Inferior parietal cortex (tissue), 1 donor: ENCODE results near the gene TKT.
"Not testable (repeated sequence)": the region's sequence is repeated elsewhere in the genome, so short reads cannot be mapped to it uniquely, and the experiment has no call there.

Source experiments
- DNase-seq: peaks from one replicate; pipeline ENCODE4 v3.0.0-alpha.2; 2016; ENCODE audit errors: extremely low spot score

Gene TKT

DNA sequence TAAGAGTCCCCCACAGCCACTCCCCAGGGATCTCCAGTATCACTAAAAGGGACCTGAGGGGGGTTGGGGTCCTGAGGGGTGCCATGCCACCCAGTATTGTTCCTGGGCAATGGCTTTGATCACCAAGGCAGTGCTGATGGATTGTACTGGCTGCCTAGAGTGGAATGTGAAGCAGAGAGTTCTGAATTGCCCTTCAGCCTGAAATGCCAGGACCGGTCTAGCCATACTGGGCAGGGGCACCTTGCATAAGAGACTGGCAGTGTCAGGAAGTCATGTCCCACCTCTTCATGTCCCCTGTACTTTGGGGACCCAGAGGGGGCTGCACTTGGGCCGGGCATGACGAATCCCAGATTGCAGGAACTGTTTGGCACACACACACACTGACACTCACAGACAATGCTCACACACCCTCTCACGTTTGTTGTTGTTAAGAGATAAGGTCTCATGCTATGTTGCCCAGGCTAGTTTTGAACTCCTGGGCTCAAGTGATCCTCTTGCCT, 4.5 kb upstream of the TKT start:
- no peak for DNase-seq

DNA sequence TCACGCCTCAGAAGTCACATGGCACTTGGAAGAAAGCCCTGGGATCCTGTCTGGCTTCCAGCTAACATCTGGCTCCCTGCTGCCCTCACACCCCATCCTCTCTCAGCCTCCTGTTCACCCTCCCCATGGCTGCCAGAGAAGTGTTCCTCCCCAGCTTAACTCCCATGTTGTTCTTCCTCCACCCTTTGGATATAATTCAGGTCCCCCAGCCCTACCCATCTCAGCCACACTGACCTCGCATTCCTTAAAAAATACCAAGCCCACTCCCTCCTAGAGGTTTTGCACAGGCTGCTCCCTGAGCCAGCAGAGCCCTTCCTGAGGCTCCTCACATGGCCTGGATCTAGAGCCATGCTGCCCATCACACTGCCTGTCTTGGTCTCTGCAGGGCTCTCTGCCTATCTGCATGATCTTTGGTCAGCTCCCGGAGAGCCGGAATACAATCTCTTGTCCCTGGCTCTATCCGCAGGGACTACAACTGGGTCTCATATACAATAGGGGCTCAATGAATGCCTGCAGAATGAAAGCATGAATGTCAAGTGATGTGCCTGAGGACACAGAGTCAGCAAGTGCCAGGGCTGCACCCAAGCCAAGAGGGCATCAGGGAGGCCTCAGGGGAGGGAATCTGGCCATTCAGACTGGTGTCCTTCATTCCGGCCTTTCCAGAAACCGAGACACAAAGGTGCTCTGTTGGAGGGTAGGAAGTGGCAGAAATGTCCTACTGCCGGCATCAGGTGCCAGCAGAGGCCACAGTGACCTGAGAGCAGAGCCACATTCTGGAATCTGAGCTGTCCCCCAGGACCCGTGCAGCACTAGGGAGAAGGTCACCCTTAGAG, 3.8 kb upstream of the TKT start:
- DNase-seq, result no peak

DNA sequence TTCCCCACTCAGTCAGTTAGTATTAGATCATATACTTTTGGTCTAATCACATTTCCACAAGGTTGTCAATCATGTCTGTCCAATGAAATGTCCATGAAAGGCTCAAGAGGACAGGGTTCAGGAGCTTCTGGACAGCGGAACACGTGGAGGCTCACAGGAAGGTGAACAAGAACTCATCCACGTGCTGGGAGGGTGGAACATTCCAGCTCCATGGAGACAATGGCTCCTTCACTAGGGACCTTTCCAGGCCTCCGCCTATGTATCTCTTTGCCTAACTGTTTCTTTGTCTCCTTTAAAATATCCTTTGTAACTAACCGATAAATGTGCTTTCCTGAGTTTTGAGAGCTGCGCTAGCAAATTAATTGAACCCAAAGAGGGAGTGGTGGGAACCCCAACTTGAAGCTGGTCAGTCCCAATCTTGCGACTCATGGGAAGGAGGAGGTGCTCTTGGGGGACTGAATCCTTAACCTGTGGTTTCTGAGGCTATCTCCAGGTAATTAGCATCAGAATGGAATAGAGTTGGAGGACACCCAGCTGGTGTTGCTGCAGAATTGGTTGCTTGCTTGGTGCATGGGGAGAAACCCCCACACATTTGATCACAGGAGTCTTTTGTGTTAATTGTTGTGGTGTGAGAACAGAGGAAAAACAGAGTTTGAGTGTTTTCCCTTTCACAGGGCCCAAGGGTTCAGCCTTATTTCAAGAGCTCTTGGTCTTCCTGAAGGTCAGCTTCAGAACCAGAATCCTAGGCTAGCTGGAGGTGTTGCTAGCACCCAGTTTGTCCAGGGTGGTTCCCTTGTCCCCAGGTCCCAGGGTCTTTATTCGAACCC, 3.0 kb upstream of the TKT start:
- peak; percentile 42 for DNase-seq

DNA sequence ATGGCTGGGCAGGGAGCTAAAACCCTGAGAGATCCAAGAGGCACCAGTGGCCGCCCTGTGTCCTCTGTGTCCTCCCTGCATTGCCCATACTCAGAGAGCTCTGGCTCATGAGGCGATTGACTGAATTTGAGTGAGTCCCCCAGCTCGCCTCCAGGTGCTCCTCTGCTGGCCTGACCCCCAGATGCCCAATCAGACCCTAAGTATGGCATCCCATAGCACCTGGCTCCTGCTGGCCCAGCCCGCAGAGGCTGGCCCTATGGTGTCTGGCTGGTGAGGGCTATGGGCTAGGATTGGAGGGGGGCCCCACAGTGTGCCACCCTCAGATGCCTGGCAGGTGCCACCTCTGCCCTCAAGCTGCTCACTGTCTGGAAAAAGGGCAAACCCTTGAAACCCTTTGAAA, 1.6 kb upstream of the TKT start:
- DNase-seq, result no peak

DNA sequence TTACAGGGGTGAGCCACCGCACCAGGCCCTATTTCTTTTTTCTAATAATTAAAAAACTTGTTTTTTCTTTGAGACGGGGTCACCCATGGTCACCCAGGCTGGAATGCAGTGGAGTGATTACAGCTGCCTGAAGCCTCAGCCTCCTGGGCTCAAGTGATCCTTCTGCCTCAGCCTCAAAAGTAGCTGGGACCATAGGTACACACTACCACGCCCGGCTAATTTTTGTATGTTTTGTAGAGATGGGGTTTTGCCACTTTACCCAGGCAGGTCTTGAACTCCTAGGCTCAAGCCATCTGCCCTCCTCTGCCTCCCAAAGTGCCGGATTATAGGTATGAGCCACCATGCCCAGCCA, 858 bp upstream of the TKT start:
- DNase-seq, result no peak

DNA sequence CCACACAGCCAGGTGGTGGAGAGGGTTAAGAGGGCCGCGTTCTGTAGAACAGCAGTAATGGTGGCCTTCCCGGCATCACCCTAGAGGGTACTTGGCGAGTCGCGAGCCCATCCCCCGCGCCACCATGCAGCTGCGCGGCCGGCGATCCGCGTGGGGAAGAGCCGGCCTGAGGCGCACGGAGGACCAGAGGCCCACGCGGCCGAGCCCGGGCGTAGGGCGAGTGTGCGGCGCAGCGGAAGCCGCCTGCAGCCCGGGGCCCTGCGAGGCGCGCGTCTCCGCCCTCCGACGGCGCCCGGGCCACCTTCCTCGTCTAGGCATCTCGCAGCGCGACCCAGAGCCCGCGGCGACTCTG, 423 bp downstream of the TKT start:
- DNase-seq, result peak; percentile 34

DNA sequence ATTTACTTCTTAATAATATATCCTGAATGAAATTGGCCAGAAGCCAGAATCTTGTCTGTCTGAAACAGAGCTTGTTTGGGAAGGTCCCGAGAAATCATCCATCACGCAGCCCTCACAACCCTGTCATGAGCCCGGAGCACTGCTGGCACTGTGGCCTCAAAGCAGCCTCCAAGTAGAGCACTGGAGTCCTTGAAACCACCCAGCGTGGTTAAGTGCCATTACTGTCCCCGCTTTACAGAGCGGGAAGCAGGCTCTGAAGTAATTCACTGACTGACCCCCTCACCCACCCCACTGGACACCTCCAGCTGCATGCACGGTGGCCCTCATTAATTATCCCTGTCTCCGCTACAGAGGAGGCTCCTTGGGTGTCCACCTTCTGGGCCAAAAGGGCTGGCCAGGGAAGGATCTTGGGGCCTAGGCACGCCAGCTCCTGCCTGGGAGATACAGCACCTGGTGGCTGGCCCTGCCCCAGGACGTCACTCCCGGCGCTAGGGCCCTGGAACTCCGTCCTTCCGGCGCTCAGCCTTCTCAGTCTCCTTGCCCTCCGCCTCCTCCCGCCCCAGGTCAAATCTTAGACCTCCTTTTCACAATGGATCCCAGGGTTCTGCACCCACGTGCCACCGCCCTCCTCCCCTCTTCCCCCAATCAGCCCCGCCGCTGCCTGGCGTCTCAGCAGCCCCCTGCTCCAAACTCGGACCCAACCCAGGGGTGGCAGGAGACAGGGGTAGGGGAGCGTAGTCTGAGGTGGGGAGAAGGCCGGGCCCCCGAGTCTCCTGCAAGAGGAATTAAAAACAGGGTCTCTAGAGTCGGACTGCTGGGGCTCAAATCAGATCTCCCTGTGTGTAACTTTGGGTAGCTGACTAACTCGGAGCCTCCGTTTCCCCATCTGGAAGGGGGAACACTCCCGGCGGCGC, 1.1 kb downstream of the TKT start:
- peak; percentile 30 for DNase-seq

DNA sequence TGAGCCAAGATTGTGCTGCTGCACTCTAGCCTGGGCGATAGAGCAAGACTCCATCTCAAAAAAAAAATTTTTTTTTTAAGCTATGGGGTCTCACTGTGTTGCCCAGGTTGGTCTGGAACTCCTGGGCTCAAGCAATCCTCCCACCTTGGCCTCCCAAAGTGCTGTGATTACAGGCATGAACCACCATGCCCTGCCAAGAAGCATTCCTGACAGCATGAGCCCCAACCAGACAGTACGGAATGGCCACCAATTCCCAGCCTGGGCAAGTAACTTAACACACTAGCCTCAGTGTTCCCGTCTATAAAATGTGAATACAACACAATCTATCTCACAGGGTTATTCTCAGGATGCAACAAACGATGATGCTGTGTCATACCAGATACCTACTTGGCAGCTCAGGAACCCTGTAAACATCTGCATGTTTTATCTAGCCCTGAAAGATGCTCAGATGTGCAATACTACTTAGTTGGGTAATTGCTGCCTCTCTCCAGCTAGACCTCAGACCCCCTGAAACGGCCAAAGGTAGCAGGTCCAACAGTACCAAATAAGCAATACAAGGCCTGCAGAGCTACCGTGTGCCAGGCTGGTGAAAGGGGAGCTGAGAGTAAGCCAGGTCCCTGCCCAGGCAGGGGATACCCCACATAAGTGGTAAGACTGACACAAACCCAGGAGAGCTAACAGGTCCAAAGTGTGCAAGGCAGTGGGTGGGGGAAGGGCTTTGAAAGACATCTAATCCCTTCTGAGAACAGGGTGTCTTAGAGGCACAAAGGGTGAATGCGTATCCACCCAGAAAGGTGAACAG, 1.9 kb downstream of the TKT start:
- DNase-seq, result no peak

DNA sequence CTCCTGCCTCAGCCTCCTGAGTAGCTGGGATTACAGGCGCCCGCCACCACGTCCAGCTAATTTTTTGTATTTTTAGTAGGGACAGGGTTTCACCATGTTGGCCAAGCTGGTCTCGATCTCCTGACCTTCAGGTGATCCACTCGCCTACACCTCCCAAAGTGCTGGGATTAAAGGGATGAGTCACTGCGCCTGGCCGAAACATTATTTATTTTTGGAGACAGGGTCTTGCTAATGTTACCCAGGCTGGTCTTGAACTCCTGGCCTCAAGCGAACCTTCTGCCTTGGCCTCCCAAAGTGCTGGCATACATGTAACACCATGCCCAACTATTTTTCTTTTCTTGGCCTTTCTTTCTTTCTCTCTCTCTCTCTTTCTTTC, 2.9 kb downstream of the TKT start:
- DNase-seq, result not testable (repeated sequence)

DNA sequence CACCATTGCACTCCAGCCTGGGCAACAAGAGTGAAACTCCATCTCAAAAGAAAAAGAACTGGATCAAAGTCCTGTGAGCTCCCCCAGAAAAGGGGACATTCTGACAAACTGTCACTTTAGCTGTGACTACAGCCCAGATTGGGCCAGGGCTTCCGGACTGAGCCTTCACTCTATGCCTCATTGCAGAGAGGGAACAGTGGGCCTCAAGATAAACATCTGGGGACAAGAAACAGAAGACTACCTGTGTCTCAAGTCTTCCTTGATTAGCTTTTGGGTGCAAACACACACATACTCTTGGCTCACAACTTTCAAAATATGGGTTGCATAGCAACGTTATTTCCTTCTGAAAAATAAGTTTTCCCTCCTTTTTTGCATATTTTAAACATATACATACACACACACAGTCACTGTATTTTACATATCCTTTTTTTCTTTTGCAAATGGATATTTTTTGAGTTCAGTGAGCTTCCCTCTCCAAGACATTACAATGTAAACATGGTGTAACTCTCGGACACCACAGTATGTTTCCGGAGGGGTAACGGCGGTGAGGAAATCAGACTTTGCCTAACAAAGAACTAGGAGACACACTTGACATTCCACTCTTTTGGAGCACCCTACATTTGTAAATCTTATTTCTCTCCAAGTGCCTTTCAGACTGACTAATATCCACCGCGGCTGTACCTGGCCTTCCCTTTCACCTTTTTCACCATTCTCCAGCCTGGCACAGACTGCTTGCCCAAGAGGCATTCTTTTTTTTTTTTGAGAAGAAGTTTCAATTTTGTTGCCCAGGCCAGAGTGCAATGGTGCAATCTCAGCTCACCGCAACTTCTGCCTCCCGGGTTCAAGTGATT, 3.5 kb downstream of the TKT start:
- DNase-seq, result no peak

DNA sequence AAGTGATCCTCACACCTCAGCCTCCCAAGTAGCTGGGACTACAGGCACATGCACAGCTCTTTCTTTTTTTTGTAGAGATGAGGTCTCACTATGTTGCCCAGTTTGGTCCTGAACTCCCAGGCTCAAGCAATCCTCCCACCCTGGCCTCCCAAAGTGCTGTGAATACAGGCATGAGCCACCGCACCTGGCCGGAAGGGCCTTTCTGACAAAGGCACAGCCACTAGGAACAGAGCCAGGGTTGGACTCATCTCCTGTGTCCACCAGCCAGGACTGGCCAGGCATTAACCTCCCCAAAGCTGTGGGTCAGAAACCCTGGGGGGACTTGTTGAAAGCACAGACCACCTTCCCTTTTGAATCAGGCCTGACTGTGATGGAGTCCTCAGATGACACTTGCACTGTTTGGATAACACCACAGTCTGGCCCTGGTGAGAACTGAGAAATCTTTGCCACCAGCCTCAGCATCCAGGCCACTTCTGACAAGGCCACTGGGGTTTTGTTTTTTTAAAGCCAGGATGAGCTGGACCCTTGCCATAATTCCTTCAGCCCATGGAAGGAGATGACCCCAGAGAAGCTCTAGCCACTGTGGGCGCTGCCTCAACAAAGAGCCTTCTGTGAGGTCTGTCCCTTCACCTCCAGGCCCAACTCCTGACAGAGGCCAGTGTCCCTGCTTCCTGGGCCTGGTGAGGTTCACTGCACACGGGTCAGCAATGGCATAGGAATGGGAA, 4.8 kb downstream of the TKT start:
- DNase-seq, result no peak

DNA sequence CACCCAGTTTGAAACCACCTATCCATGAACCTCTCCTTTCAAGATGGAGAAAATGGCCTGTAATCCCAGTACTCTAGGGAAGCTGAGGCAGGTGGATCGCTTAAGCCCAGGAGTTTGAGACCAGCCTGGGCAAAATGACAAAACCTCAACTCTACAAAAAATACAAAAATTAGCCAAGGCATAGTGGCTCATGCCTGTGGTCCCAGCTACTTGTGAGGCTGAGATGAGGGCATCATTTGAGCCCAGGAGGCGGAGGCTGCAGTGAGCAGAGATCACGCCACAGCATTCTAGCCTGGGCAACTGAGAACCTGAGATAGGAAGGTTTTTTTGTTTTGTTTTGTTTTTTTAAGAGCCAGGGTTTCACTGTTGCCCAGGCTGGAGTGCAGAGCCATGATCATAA, 5.4 kb downstream of the TKT start:
- no peak for DNase-seq

DNA sequence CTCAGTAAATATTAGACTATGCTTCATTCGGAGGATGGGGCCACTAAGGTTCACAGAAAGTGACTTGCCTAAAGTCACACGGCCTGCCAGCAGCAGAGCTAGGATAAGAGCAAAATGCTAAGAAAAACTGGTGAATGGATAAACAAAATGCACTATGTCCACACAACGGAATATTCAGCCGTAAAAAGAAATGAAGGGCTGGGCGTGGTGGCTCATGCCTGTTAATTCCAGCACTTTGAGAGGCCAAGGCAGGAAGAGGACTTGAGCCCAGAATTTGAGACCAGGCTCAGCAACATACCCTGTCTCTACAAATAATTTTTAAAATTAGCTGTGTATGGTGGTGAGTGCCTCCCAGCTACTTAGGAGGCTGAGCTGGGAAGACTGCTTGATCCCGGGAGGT, 7.7 kb downstream of the TKT start:
- no peak for DNase-seq

DNA sequence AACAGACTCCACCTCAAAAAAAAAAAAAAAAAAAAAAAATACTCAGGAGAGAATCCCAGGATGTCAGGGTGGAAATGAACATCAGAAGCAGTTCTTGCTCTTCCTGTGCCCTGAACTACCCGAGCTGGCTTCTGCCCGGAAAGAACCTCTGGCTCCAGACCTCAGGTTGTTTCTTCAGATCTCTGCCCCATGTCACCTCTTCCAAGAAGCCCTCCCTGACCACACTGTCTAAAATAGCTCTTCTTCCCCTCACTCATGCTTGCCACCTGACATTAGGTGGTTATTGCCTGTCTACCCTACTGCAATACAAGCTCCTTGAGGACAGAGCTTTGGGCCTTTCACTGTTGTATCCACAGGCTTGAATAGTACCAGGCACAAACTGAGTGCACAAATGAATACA, 8.2 kb downstream of the TKT start:
- no peak for DNase-seq

DNA sequence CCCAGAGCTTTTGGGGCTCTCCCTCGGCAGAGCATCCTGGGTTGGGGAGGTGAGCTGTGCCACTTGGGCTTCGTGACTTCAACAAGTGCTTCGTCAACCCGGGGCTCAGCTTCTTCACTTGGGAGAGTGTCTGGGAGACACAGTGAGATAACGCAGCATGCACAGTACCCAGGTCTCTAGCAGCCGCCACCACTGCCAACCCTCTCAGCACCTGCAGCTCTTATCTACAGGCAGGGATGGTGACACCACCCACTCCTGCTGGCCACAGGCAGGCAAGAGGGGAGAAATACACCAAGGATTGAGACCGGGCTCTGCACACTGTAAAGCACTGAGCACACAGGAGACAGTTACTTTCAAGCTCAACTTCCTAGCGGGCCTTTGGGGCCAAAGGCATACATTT, 11.6 kb downstream of the TKT start:
- no peak for DNase-seq

DNA sequence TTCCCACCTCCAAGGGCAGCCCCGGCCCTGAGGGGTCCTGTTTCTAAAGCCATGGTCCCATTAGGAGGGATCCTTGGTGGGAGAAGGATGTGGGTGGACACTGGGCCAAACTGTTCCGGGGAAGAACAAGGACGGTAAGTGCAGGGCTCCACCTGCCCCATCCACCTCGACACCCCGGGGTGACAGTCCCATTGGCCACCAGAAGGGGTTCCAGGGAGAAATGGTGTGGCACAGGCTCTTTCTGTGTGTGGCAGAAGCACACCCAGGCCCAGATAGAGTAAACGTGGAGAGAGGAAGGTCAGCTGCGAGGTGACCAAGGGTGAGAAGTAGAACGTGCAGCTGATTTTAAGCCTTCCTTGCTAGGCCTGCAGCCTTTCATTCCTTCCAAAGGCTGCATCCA, 12.0 kb downstream of the TKT start:
- DNase-seq, result no peak

DNA sequence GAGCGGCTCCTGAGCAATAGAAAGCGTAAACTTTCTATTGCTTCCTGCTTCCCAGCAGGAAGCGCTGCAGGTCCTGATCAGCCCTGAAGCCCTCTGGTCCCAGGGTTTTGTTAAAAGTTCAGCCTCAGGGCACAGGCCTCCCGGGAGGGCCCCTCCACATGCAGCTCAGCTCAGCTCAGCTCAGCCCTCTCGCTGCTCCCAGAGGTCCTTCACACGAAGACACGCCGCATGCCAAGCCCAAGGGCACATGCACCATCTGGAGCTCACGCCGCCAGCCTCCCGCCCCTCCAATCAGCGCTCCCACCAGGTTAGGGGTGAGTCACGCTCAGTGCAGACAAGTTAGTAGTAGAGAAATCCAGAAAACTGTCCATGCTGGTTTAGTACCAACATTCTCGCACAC, 12.7 kb downstream of the TKT start:
- no peak for DNase-seq

DNA sequence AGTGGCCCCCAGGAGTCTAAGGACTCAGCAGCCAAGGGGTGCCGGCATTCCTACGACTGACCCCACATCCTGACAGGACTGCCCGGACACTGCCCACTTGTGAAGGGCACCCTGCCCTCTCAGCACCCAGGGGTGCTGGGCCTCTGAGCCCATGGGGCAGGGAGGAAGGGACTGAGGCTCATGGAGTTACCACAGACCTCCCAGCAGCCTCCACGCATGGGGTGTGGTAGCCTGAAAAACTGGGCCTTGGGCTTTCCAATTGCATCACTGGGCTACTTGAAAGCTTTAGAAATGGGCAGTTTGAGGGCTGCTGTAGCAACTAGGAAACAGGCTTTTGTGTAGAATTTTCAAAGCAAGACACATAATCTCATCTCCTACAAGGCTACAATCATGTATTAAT, 13.2 kb downstream of the TKT start:
- DNase-seq, result no peak

DNA sequence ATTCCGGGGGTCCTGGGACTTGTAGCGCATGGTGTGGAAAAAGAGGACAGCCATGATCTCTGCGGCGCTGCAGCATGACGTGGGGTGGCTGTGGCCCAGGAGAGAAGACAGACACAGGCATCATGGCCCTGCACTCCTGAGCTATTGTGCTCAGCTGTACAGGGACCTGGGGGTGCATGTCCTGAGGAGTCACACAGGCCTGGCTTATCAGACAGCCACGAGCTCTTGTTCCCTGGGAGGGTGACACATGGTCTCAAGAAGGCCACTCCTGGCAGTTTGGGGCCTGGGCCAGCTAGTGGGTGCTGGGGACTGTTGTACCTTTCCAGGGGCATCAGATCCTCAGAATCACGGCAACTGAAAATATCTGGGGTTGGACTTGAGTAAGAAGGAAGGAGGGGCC, 13.7 kb downstream of the TKT start:
- no peak for DNase-seq
